Thyroid gland (tissue), 4 donors: ENCODE measurements around the gene SIPA1. TPM values are rescaled to one million over a fixed set of nuclear protein-coding genes. Genes with fewer than 3 reads are reported as not detected.

Source experiments
- DNase-seq, 2 donors: peaks; one replicate each; pipeline ENCODE4 v3.0.0-alpha.2; 2019
- H3K27ac ChIP-seq, 3 donors: fragments of 200-600 bp; sonication (generic); 1 replicate in 2 of 3; 2 replicates in 1 of 3; pipeline ENCODE4 v1.5.1; 2016 to 2019; ENCODE audit warnings: mild to moderate bottlenecking in 1 of 3, moderate library complexity in 1 of 3
- H3K27me3 ChIP-seq: fragments of 200-600 bp; sonication (generic); one replicate; pipeline ENCODE4 v1.5.1; 2019
- H3K36me3 ChIP-seq, 2 donors: fragments of 200-600 bp; sonication (generic); one replicate each; pipeline ENCODE4 v1.5.1; 2016 to 2019
- H3K4me1 ChIP-seq, 2 donors: fragments of 200-600 bp; sonication (generic); one replicate each; pipeline ENCODE4 v1.5.1; 2017 to 2019
- H3K4me3 ChIP-seq, 3 donors: fragments of 200-600 bp; sonication (generic); replicated peaks in 1 of 3; 1 replicate in 2 of 3; 2 replicates in 1 of 3; pipeline ENCODE4 v1.5.1; 2016; ENCODE audit warnings: mild to moderate bottlenecking in 1 of 3
- H3K9me3 ChIP-seq: fragments of 200-600 bp; sonication (generic); one replicate; pipeline ENCODE4 v1.5.1; 2017
- CTCF ChIP-seq, 6 experiments: fragments of 200-600 bp in 3 of 6; fragments of 450-650 bp in 3 of 6; sonication (generic) in 3 of 6; IDR thresholded peaks; one replicate each; pipeline ENCODE4 v1.5.1; 2016 to 2019; ENCODE audit warnings: antibody characterized with exemption in 6 of 6, mild to moderate bottlenecking in 2 of 6, inconsistent platforms in 1 of 6, moderate library complexity in 1 of 6
- POLR2A ChIP-seq, 2 donors: fragments of 450-650 bp; IDR thresholded peaks; one replicate each; pipeline ENCODE4 v1.6.1; 2017; ENCODE audit warnings: antibody characterized with exemption in 2 of 2, mild to moderate bottlenecking in 2 of 2, moderate library complexity in 1 of 2
- WGBS, 2 donors: methylation state at CpG; one replicate each; pipeline ENCODE4 v1.1.5; 2017; 5-methylcytosine and 5-hydroxymethylcytosine counted together
- intact Hi-C: fragments of 100-400 bp; cut with DNase I; formaldehyde crosslinking; loops from one replicate; pipeline ENCODE4 v1.15.1; 2023
- total RNA-seq, 4 donors: library from RNA; depleted of rRNA; stranded (reverse); fragments of >200 nt; gene quantifications; one replicate each; pipeline ENCODE4 v1.2.3, GENCODE V29; 2016

SIPA1 gene
- total RNA-seq, 4 donors from 2014 or later, result 19.2 to 40.6 (median 32.7) TPM

DNA sequence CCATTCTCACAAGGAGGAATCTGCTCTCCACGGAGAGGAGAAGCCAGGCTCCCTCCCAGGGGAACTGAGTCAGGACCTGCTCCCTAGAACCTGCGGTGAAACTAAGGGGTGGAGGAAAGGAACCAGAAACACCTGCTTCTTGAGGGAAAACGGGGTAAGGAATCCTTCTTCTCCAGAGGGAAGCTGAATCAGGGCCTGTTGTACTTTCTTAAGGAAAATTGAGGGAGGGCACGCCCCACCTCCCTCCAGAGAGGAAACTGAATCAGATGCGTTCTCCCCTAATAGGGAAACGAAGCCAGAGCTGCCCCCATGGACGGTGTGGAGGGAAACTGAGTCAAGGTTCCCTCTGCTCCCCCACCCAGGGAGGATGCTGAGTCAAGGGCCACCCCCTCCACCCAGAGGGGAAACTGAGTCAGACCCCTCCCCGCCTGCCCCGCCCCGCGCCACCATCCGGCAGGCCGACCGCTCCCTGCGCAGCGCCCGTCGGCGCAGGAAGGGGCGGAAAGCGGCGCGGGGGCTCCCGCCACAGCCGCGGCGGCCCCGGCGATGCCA lies 24.4 kb downstream of the SIPA1 start:
- intact Hi-C loops, result no loop called here
- 0 to 3% methylated on average over 6 to 9 of the region's 29 CpGs for WGBS, 2 donors
- peak overlapping the region; percentile 75 to 88 (median 78) for H3K4me3 ChIP-seq
- DNase-seq, result no peak
- H3K27ac ChIP-seq, result peak overlapping the region; percentile 92 to 96 (median 95)
- no peaks in the 10 kb centered on the region for H3K27me3 ChIP-seq
- H3K9me3 ChIP-seq, result no peaks in the 10 kb centered on the region
- TF ChIP-seq CTCF (IDR thresholded peaks at IDR 0.05) (no peak), POLR2A (IDR thresholded peaks at IDR 0.05) (no peak)
- peaks cover 31 to 34% of the 10 kb centered on the region in 2 donors for H3K36me3 ChIP-seq
- peaks cover 12 to 21% of the 10 kb centered on the region in 2 donors for H3K4me1 ChIP-seq

- Histone ChIP-seq H3K27ac (peak within 1 kb of the TSS; percentile 92 to 96 (median 95)), H3K27me3 (no peaks in the 10 kb centered on the region), H3K9me3 (no peaks in the 10 kb centered on the region), H3K4me3 (peak within 1 kb of the TSS; percentile 75 to 88 (median 78)), H3K4me1 (peaks cover 12 to 21% of the 10 kb centered on the region in 2 donors), H3K36me3 (peaks cover 24 to 27% of the 10 kb centered on the region in 2 donors)
- intact Hi-C loops, result no loop called here
- TF ChIP-seq POLR2A (IDR thresholded peaks at IDR 0.05), result peak; percentile 20 to 81
- TF ChIP-seq CTCF (IDR thresholded peaks at IDR 0.05), result peak in 2 of 6 experiments; percentile 0 to 42
- 0% methylated on average over 8 to 9 of the region's 91 CpGs for WGBS, 2 donors
- DNase-seq, result peak; percentile 90 to 92
These were observed 25.1 kb downstream of the SIPA1 start, which contains the start of gene RELA for GRCh38 chr11:65662799-65663638. RELA (minus strand) TSS chr11:65662916; CDS start chr11:65662832, 84 bp downstream.

DNA sequence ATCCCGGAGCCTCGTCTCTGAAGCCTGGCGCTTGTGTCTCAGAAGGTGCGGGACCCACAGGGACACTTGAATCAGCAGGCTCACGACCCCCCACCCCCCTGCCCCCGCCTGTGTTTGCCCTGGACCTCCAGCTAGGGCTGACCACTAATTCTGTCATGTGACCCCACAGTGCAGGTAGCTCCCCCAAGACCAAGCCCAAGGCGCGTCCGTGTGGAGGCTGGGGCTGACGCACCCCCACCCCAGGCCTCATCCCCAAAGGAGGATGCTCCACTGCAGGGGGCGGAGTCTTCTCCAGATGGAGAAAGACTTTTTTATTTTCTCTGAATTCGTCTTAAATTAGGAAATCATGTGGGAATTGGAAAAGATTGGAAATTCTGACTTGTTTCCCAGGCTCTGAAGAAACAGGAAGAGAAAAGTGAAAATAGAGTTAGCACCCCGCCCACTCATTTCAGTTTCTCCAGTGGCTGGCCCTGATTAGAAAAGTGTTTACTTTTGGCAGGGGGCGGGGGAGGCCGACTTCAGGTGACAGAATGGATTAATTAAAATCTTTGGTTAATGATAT lies 25.8 kb downstream of the SIPA1 start:
- peak; percentile 33 to 47 for DNase-seq
- Histone ChIP-seq H3K4me1 (peaks cover 12 to 21% of the 10 kb centered on the region in 2 donors), H3K36me3 (peaks cover 17 to 20% of the 10 kb centered on the region in 2 donors), H3K27ac (peak overlapping the region; percentile 92 to 96 (median 95)), H3K27me3 (no peaks in the 10 kb centered on the region), H3K9me3 (no peaks in the 10 kb centered on the region), H3K4me3 (peak overlapping the region; percentile 32 to 88 (median 78))
- intact Hi-C loops, result no loop called here
- 10 to 14% methylated on average over 9 of the region's 15 CpGs for WGBS, 2 donors
- TF ChIP-seq POLR2A (IDR thresholded peaks at IDR 0.05), result no peak
- no peak for TF ChIP-seq CTCF (IDR thresholded peaks at IDR 0.05)

GRCh38 chr11:65672180-65672860 lies 34.4 kb downstream of the SIPA1 start:
- Histone ChIP-seq H3K9me3 (no peaks in the 10 kb centered on the region), H3K4me3 (no peak overlapping the region), H3K27ac (no peak overlapping the region), H3K4me1 (no peaks in the 10 kb centered on the region), H3K27me3 (no peaks in the 10 kb centered on the region), H3K36me3 (no peaks in the 10 kb centered on the region)
- no peak for TF ChIP-seq CTCF (IDR thresholded peaks at IDR 0.05)
- no peak for TF ChIP-seq POLR2A (IDR thresholded peaks at IDR 0.05)
- no peak for DNase-seq
- intact Hi-C loops, result no loop called here
